CD1c-positive myeloid dendritic cell (primary cell): ENCODE measurements around the gene GGTLC2.
A peak's percentile ranks its signal among the peaks of the same experiment; 100 is the strongest.
"Not testable (repeated sequence)": the region's sequence is repeated elsewhere in the genome, so short reads cannot be mapped to it uniquely, and the experiment has no call there.

Source experiments
- DNase-seq: peaks from one replicate; pipeline ENCODE4 v3.0.0-alpha.2; 2016; ENCODE audit errors: extremely low spot score

Gene GGTLC2

DNA sequence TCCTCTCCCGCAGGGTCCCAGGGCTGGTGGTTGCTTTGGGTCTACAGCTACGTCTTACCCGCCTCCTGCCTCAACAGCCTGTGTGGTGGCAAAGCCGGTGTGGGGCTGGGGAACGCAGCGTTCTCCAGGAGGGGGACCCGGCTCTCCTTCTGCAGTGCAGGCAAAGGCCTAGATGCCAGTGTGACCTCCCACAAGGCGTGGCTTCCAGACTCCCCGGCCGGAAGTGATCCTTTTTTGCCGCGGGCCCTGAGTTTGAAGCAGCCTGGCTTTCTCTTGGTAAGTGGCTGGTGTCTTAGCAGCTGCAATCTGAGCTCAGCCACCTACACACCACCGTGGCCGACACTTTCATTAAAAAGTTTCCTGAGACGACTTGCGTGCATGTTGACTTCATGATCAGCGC is 6.1 kb upstream of the GGTLC2 start:
- not testable (repeated sequence) for DNase-seq

DNA sequence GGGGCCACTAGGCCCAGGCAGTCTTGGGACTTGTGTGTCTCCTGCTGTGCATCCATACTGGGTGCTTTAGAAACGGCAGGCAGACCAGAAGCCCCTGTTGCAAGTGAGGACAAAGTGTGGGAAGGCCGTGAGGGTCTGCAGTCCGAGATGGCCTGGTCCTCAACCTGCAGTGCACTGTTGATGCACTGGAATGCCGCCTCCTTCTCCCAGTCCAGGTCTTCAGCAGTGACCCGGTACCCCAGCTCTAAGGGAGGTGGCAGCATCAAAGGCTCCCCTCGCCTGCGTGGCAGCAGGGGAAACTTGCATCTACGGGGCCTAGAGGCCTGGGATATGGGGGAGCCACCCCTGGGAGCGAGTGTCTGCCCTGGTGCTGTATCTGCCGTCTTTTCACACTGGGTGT is 2.2 kb upstream of the GGTLC2 start:
- not testable (repeated sequence) for DNase-seq

DNA sequence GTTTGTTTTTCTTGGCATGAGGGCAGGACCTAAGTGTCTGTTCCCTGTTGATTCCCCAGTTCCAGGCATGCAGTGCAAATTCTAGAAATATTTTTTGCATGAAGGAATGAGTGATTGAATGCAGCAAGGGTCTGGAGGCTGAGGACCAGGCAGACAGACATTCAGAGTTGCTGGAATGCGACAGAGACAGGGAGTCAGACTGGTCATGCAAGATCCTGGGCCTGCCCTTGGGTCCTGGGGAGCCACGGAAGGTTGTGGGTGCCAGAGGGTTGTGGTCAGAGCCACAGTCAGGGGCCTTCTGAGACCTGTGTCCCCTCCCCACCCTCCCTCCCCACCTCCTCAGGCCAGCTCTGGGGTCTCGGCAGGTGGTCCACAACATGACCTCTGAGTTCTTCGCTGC is 1.6 kb downstream of the GGTLC2 start:
- not testable (repeated sequence) for DNase-seq

DNA sequence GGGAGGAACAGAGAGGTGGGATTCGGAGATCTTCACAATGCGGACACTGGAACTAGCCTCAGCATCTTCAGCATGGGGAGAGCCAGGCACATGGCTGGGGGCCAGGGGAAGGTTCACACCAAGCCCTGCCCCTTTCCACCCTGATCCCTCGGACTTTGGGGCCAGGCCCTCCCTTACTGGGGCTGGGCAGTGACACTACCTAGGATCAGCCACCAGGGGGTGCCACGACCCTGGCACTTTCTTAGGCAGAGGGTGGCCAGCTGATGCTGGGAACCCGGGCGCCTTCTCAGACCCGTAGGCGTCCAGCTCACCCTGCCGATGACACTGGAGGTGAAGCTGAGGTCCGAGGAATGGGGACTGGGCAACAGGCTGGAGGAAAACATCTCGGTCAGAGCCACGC is 3.5 kb downstream of the GGTLC2 start:
- not testable (repeated sequence) for DNase-seq

DNA sequence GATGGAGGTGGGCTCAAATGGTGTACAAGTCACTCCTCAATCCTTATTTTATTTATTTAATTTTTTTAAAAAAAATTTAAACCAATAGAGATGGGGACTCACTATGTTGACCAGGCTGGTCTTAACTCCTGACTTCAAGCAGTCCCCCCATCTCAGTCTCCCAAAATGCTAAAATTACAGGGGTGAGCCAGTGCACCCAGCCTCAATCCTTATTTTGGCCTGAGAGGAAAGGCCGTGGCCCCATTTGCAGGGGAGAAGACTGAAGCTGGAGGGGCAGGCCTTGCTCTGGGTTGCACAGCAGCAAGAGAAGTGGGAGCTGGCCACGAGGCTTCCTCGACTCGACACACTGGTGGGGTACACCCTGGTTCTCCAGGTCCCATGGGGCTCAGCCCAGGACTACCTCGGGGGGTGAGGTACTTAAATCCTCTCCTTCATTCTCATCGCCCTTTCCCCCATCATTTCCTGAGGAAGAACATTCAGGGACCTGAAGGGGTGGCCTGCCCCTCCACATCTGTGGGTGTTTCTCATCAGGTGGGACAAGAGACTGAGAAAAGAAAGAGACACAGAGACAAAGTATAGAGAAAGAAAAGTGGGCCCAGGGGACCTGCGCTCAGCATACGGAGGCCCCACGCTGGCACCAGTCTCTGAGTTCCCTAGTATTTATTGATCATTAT is 4.6 kb downstream of the GGTLC2 start:
- not testable (repeated sequence) for DNase-seq

DNA sequence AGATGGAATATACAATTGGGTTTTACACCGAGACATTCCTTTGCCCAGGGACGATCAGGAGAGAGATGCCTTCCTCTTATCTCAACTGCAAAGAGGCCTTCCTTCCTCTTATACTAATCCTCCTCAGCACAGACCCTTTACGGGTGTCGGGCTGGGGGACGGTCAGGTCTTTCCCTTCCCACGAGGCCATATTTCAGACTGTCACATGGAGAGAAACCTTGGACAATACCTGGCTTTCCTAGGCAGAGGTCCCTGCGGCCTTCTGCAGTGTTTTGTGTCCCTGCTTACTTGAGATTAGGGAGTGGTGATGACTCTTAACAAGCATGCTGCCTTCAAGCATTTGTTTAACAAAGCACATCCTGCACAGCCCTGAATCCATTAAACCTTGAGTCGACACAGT is 5.3 kb downstream of the GGTLC2 start:
- DNase-seq = not testable (repeated sequence)

DNA sequence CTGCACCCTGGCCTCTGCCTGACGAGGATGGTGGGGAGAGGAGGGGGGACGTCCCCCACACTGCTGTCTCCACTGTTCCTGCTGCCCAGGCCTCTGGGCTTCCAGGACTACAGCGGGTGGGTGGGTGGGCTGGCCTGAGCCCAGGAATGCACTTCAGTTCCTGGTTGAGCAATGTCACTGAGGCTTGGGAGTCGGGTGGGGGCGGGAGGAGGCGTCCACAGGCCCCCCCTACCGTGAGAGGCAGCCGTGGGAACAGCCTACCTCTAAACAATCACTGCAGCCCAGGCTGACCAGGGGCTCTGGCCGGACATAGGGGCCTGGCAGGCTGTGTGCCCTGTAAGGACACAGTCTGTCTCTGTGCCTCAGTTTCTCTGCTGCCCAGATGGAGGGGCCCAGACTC is 6.0 kb downstream of the GGTLC2 start:
- DNase-seq = not testable (repeated sequence)

DNA sequence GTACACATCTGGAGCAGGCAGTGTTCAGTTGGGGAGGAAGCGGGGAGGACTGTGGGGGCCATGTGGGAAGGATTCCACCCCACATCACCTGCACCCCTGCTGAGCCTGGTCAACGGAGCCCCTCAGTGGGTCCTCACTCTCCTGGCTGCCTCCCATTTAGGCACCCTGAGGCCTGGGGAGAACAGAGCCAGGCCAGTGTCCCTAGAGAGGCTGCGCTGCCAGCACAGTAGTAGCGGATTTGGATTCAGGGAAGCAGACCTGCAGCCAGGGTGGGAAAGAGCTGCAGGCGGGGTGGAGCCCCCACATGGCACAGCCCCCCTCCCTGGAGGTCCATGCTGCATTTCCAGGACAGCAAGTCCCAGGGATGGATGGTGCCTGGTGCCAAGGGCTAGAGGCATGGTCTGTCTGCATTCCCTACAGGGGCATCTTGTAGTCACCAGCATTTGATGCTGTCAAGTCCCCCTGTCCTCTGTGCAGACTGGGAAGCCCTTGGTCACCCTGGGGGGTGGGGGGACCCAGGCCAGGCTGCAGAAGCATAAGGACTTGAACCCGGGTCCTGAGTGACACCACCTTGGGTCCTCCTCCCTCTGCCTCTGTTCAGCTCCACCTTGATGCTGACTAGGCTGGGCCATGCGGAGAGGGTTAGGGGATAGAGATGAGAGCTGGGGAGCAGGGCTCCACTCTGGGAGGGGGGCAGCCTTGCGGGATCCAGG is 6.5 kb downstream of the GGTLC2 start:
- DNase-seq = not testable (repeated sequence)

DNA sequence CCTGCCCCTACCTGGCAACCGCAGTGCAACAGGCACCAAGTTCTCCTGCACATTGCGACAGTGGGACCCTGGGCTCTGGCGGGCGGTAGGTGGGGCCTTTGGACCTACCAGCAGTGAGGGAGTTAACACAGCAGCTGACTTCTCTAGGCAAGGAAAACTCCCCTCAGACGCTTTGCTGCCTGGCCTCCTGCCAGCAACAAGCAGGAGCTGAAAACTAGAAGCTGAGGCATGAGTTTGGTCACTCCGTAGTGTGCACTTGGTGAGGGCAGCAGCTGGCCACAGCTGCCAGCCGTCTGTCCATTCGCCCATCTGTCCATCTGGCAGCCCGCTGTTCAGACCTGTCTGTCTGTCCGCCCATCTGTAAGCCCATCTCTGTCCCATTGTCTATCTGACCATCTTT is 7.2 kb downstream of the GGTLC2 start:
- DNase-seq = not testable (repeated sequence)

DNA sequence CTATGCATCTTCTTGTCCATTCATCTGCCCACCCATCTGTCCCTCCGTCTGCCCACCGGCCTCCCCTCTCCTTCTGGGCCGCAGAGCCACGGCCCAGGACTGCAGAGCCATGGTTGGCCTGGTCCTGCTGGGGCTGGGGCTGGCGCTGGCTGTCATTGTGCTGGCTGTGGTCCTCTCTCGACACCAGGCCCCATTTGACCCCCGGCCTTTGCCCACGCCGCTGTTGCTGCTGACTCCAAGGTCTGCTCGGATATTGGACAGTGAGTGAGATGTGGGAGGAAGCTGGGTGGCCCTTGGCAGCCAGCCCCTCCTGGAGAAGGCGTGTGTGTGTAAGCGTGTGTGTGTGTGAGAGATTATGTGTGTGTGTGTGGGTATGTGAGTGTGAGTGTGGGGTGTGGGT is 7.7 kb downstream of the GGTLC2 start:
- DNase-seq = not testable (repeated sequence)

DNA sequence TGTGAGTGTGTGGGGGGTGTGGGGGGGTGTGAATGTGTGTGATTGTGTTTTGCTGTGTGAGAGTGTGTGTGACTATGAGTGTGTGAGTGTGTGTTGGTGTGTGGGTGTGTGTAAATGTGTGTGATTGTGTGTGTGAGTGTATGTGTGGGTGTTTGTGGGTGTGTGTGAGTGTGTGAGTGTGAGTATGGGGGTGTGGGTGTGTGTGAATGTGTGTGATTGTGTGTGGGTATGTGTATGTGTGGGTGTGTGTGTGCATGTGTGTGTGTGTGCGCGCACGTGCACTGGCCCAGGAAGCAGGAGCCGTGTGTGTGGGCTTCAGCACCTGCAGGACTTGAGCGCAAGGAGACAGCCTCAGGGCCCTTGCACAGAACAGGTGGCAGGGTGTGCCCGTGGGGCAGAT is 8.2 kb downstream of the GGTLC2 start:
- DNase-seq = not testable (repeated sequence)

DNA sequence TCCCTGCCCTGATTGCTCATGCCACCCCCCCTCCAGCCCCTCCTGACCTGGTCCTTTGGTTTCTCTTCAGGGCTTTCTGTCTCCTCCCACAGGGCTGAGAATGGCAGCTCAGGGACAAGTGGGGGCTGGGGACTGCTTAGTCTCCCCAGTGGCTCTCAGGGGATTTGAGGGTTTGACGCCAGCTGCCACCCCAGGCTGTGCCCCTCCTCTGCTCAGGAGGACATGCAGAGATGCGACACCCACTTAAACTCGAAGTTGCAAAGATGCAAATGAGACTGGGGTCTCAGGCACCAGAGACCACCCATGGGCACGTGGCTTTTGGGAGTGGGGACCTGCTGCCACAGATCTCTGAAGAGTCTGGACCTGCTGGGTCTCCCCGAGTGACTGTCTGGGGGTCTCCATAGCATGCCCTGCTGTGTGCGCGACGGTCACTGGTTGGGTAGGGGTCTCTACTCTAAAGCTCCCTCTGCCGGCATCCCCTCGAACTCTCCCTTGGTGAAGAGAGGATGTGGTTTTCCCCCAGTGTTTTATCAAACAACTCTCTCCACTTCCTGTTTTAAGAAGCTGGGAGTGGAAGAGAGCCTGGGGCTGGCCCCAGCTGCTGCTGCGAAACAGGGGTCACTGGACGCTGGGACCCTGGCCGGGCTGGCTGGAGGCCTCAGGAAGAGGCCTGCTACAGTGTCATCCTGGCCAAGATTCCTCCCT is 9.4 kb downstream of the GGTLC2 start:
- not testable (repeated sequence) for DNase-seq

DNA sequence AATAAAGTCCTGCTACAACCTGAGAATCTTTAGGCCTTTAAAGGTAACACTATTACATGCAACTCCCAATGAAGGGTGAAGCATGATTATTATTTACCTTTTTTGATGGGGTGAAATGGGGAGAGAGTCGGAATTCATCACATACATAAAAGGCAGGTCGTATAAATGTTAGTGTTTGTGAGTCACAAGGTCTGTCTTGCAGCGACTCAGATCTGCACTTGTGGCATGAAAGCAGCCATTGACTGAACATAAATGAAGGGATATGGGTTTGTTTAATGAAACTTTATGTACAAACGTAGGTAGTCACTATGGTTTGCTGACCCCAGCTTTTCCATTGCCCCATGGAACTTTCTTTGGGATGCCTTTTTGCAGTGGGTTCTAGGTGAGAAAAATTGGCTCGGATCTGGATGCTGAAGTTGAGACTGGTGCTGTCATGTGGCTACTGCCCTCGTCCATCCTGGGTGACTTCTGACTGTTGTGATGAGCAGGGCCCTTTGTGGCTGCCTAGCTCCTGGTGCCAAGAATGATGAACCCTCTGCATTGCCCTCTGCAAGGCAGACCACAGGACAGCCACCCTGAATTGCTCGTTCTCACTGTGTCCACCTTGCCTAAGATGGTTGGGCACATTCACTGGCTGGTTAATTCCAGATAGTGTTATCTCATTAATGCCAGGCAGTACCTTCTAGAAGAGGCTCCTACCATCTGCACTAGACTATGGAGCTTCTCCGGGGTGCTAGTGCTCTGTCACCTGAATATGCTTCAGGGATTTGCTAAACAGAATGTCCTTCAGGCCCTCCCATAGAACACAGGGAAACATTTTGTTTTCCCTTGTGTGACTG is 11.3 kb downstream of the GGTLC2 start:
- DNase-seq = no peak

DNA sequence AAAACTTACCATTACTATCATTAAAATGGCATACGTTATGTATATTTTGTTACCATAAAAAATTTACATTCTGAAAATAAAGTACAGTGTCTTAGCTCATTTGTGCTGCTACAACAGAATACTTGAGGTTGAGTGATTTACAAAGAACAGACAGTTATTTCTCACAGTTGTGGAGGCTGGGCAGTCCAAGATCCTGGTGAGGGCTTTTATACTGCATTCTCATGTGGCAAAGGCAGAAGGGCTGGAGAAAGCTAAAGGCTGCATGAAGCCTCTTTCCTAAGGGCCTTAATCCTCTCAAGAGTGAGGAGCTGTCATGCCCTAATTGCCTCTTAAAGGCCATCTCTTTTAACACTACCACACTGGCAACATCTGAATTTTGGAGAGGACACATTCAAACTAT is 13.3 kb downstream of the GGTLC2 start:
- DNase-seq = no peak

DNA sequence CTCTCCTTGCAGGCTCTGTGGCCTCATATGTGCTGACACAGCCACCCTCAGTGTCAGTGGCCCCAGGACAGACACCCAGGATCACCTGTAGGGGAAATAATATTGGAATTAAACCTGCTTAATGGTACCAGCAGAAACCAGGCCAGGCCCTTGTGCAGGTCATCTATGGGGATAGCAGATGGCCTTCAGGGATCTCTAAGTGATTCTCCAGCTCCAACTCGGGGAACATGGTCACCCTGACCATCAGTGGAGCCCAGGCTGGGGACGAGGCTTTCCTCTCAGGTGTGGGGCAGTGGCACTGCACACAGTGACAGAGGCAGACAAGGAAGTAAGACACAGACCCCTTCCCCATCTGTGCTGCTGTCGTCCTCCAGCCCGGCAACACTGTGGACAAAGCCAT is 16.9 kb downstream of the GGTLC2 start:
- no peak for DNase-seq

DNA sequence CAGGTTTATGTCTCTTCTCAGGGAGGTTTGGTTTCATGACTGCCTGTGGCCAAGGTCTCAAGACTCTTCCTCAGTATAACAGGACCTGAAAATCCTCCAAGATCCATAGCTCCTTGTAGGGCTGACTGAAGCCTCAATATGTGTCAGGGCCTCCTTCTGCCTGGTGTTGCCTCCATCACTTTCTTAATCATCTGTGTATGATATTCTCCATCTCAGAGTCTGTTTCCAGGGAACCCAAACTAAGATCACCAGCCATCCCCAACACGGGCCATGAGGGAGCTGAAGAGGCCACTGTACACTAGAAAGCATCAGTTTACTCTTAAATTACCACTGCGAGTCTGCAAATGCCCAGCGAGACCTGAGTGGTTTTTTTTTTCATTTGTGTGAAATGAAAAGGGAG is 17.7 kb downstream of the GGTLC2 start:
- DNase-seq = no peak

DNA sequence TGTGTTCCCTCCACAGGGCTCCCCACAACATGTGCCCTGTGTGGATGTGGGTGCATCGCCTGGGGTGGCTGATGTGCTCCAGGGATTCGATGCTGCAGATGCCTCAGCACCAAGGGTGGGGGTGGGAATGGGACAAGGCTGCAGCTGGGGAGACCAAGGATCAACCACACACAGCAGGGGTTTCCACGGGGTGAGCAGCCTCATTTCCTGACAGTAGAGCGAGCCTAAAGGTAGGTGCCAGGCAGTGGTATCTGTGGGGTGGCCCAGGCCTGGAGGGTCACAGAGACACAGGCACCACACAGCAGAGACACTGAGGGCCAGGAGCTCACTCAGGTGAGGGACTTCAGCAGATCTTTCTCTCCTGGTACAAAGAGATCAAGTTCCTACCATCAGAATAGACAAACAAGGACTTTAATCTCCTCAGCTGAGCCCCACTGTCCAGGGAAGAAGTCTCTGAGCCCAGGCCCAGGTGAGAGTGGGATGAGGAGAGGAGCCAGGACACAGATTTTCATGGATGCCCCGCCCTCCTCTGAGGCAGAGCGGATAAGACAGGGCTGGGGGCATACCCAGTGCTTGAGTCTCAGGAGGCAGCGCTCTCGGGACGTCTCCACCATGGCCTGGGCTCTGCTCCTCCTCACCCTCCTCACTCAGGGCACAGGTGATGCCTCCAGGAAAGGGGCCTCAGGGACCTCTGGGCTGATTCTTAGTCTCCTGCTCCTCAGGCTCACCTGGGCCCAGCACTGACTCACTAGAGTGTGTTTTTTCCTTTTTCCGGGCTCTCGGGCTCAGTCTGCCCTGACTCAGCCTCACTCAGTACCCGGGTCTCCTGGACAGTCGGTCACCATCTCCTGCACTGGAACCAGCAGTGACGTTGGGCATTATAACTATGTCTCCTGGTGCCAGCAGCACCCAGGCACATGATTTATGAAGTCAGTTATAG is 19.7 kb downstream of the GGTLC2 start:
- DNase-seq = no peak

DNA sequence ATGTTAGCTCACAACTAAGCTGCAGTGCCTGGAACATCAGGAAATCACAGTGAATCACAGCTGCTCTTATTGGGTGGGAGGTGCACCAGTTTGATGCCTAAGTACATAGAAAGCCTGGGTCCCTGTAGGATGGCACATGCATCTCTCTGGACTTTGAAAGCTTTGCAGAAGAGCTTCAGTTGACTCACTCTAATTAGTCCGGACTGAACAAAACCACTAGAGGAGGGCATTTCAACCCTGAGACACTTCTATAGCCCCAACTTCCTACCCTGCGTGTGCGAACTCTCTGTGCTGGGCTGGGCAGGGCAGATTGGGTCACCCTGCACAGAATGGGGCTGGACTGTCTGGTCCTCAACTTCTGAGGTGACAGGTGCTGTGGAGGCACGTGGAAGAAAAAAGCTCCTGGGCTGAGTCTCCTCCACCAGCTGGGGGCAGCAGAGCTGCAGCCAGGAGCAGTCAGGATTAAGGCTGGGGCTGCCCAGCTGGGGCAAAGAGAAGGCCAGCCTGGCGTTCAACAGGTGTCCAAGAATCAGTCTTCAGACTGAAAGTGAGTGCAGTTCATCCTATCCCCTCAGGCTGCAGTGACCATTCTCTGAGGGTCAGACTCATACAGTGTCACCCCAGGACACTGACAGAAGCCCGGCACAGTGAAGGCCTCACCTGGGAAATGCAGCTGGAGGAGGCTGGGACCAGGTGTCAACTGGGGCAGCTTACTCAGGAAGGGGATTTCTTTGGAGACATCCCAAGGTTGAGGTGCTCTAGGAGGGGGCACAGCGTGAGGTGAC is 22.1 kb downstream of the GGTLC2 start:
- DNase-seq = peak; percentile 32

DNA sequence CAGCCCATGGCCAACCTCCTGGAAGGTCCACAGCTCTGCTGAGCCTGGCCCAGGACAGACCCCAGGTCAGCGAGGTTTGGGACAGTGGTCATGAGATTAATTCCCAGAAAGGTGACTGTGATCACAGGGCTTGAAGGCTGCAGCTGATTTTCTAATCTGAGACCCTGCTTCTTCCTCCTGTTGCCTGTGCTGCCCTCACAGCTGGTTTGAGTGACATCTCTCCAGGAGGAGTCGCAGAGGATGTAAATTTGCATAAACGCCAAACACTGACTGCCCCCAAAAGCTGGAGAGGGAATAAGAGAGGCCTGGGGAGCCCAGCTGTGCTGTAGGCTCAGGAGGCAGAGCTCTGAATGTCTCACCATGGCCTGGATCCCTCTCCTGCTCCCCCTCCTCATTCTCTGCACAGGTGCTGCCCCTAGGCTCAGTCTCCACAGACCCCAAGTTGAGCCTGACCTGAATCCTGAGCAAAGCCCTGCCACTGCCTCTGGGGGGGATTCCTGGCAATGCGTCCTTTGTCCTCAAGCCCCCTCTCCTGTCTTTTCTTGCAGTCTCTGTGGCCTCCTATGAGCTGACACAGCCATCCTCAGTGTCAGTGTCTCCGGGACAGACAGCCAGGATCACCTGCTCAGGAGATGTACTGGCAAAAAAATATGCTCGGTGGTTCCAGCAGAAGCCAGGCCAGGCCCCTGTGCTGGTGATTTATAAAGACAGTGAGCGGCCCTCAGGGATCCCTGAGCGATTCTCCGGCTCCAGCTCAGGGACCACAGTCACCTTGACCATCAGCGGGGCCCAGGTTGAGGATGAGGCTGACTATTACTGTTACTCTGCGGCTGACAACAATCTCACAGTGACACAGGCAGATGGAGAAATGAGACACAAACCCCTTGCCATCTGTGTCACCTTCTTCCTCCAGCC is 23.8 kb downstream of the GGTLC2 start:
- no peak for DNase-seq
